GF-D8 (cell line): ENCODE measurements around the gene HNF1A.

ENCODE experiments used
- DNase-seq: peaks from one replicate; lab custom pipeline; 2025; lab: John Stamatoyannopoulos, UW

Gene HNF1A

DNA sequence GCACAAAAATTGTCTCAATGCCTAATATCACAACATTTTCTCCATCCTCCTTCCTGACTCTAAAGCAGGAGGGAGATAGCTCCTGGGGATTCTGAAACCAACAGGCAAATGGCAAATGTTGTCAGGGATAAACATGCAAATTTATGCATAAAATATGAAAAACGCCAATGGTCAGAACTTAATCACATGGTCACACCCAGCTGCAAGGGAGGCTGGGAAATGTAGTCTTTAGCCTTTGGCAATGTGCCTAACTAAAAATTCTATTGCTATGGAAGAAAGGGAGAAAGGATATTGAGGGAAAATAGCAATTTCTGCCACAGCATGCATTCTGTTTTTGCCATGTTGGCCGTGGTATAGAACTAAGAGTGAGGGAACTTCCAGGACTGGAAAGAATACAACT is 72.4 kb downstream of the HNF1A start:
- no peak for DNase-seq
